Stomach (tissue), 9 donors: Measurements from ENCODE around the gene SCN9A. TPM values are rescaled to one million over a fixed set of nuclear protein-coding genes. Genes with fewer than 3 reads are reported as not detected.
"Not testable (repeated sequence)": the region's sequence is repeated elsewhere in the genome, so short reads cannot be mapped to it uniquely, and the experiment has no call there.

ENCODE experiments used
- DNase-seq, 2 donors: peaks; one replicate each; pipeline versions ENCODE4 v3.0.0 to v3.0.0-alpha.2; 2013 to 2019
- H3K27ac ChIP-seq, 5 donors: fragments of 200-600 bp in 4 of 5; sonication (generic) in 4 of 5; one replicate each; pipeline ENCODE4 v1.5.1; 2013 to 2019; ENCODE audit warnings: mild to moderate bottlenecking in 1 of 5, moderate library complexity in 1 of 5
- H3K27me3 ChIP-seq, 3 donors: fragments of 200-600 bp; sonication (generic); one replicate each; pipeline ENCODE4 v1.5.1; 2017 to 2019; ENCODE audit warnings: mixed run types in 1 of 3
- H3K36me3 ChIP-seq, 4 donors: fragments of 200-600 bp; sonication (generic); 1 replicate in 3 of 4; 2 replicates in 1 of 4; pipeline ENCODE4 v1.5.1; 2016 to 2019
- H3K4me1 ChIP-seq, 4 donors: fragments of 200-600 bp; sonication (generic); one replicate each; pipeline ENCODE4 v1.5.1; 2016 to 2019
- H3K4me3 ChIP-seq, 4 donors: fragments of 200-600 bp; sonication (generic) in 3 of 4; one replicate each; pipeline ENCODE4 v1.5.1; 2016 to 2019; ENCODE audit warnings: mild to moderate bottlenecking in 1 of 4
- H3K9me3 ChIP-seq, 4 donors: fragments of 200-600 bp; sonication (generic); one replicate each; pipeline ENCODE4 v1.5.1; 2016 to 2019
- CTCF ChIP-seq, 7 experiments: fragments of 450-650 bp in 4 of 7; fragments of 200-600 bp in 3 of 7; sonication (generic) in 3 of 7; IDR thresholded peaks; one replicate each; pipeline ENCODE4 v1.5.1; 2016 to 2019; ENCODE audit warnings: antibody characterized with exemption in 7 of 7, control low read depth in 2 of 7, mild to moderate bottlenecking in 1 of 7
- EP300 ChIP-seq: sonication (generic); formaldehyde crosslinking; IDR thresholded peaks from one replicate; pipeline ENCODE4 v1.6.1; 2017; ENCODE audit warnings: antibody characterized with exemption
- POLR2A ChIP-seq, 4 donors: fragments of 450-650 bp; IDR thresholded peaks; one replicate each; pipeline ENCODE4 v1.6.1; 2016; ENCODE audit warnings: antibody characterized with exemption in 4 of 4, control low read depth in 2 of 4, mild to moderate bottlenecking in 1 of 4, moderate library complexity in 1 of 4
- POLR2AphosphoS5 ChIP-seq, 3 donors: sonication (generic); formaldehyde crosslinking; IDR thresholded peaks; one replicate each; pipeline ENCODE4 v1.6.1; 2016; ENCODE audit warnings: antibody characterized with exemption in 3 of 3
- WGBS, 5 donors: extraction: QIAGEN DNeasy Blood & Tissue Kit in 3 of 5; methylation state at CpG; one replicate each; pipeline versions ENCODE4 v1.1.5 to v1.1.7; 2013 to 2018; 5-methylcytosine and 5-hydroxymethylcytosine counted together
- intact Hi-C: fragments of 100-400 bp; cut with DNase I; formaldehyde crosslinking; loops from one replicate; pipeline ENCODE4 v1.15.1; 2023; ENCODE audit warnings: low total_unique reads
- polyA plus RNA-seq, 3 donors: library from polyadenylated mRNA; stranded (reverse); fragments of 200-250 nt; gene quantifications; one replicate each; pipeline ENCODE4 v1.2.3, GENCODE V29; 2013
- total RNA-seq, 5 donors: library from RNA; depleted of rRNA; stranded (reverse); fragments of >200 nt; gene quantifications; one replicate each; pipeline versions ENCODE4 v1.1.0 to v1.2.3, GENCODE V29; 2014 to 2016
- donor health status: healthy with polysubstance abuse.
- donor health status: Bipolar disorder and iron deficiency.
- donor health status: healthy.

Gene SCN9A
- total and polyA plus RNA-seq, 8 donors, result 0.12 to 24.3 (median 1.1) TPM

- intact Hi-C loops, result no loop called here
- H3K36me3 ChIP-seq, result no peaks in the 10 kb centered on the region
- H3K9me3 ChIP-seq, result no peaks in the 10 kb centered on the region
- no peaks in the 10 kb centered on the region for H3K27me3 ChIP-seq
- H3K4me3 ChIP-seq, result no peak overlapping the region
- H3K4me1 ChIP-seq, result no peaks in the 10 kb centered on the region
- DNase-seq, result no peak
- 50 to 57% (median 53%) methylated on average over 2 of the region's 2 CpGs for whole genome bisulfite sequencing, 5 donors
- TF ChIP-seq POLR2AphosphoS5 (IDR thresholded peaks at IDR 0.05), result no peak
- TF ChIP-seq EP300, result no peak
- TF ChIP-seq CTCF (IDR thresholded peaks at IDR 0.05), result no peak
- no peak for TF ChIP-seq POLR2A (IDR thresholded peaks at IDR 0.05)
- no peak overlapping the region for H3K27ac ChIP-seq
These were observed 14.8 kb downstream of the SCN9A start for GRCh38 chr2:166360906-166361305.

- DNase-seq, result no peak
- Histone ChIP-seq H3K27ac (no peak overlapping the region), H3K4me3 (no peak overlapping the region), H3K4me1 (no peaks in the 10 kb centered on the region), H3K27me3 (no peaks in the 10 kb centered on the region), H3K36me3 (no peaks in the 10 kb centered on the region), H3K9me3 (no peaks in the 10 kb centered on the region)
- no peak for TF ChIP-seq EP300
- intact Hi-C loops, result no loop called here
These were observed 15.3 kb downstream of the SCN9A start for GRCh38 chr2:166360426-166360825.

- H3K27ac ChIP-seq, H3K4me3 ChIP-seq, H3K4me1 ChIP-seq, H3K36me3 ChIP-seq, H3K27me3 ChIP-seq, intact Hi-C loops, DNase-seq, H3K9me3 ChIP-seq: not testable (repeated sequence)
- WGBS, 5 donors, result 87 to 96% (median 91%) methylated on average over 4 of the region's 4 CpGs
These were observed 17.8 kb downstream of the SCN9A start for GRCh38 chr2:166357950-166358321.

- Histone ChIP-seq H3K4me3 (no peak overlapping the region), H3K9me3 (no peaks in the 10 kb centered on the region), H3K4me1 (no peaks in the 10 kb centered on the region), H3K27me3 (no peaks in the 10 kb centered on the region), H3K36me3 (no peaks in the 10 kb centered on the region), H3K27ac (no peak overlapping the region)
- TF ChIP-seq EP300, result no peak
- TF ChIP-seq POLR2A (IDR thresholded peaks at IDR 0.05), result no peak
- no peak for TF ChIP-seq CTCF (IDR thresholded peaks at IDR 0.05)
- no peak for TF ChIP-seq POLR2AphosphoS5 (IDR thresholded peaks at IDR 0.05)
- no peak for DNase-seq
- 79 to 93% (median 92%) methylated on average over 7 of the region's 7 CpGs for WGBS, 5 donors
- intact Hi-C loops, result no loop called here
These were observed 18.4 kb downstream of the SCN9A start for GRCh38 chr2:166357068-166357949.

- no peaks in the 10 kb centered on the region for H3K27me3 ChIP-seq
- DNase-seq, result peak in 1 of 2 donors; percentile 24
- intact Hi-C loops, result no loop called here
- no peaks in the 10 kb centered on the region for H3K9me3 ChIP-seq
- H3K27ac ChIP-seq, result no peak overlapping the region
- no peak for TF ChIP-seq CTCF (IDR thresholded peaks at IDR 0.05)
- no peak for TF ChIP-seq EP300
- TF ChIP-seq POLR2A (IDR thresholded peaks at IDR 0.05), result no peak
- no peaks in the 10 kb centered on the region for H3K4me1 ChIP-seq
- H3K4me3 ChIP-seq, result no peak overlapping the region
- H3K36me3 ChIP-seq, result no peaks in the 10 kb centered on the region
These were observed 24.4 kb downstream of the SCN9A start for GRCh38 chr2:166351319-166351718.
